Jurkat, Clone E6-1 (cell line): Measurements from ENCODE around the gene CENPB.

Source experiments
- DNase-seq: peaks from one replicate; pipeline ENCODE4 v3.0.0-alpha.2; 2011; ENCODE audit warnings: low read depth, low spot score
- H3K4me3 ChIP-seq: 2 replicates; pipeline ENCODE4 v1.5.1; 2011; ENCODE audit warnings: mild to moderate bottlenecking, low read length, control low read depth, moderate library complexity

The CENPB gene

GRCh38 chr20:3812975-3813847 is 26.7 kb upstream of the CENPB start:
- DNase-seq, result no peak

GRCh38 chr20:3812259-3812681 is 25.7 kb upstream of the CENPB start:
- DNase-seq, result no peak
- H3K4me3 ChIP-seq, result peak overlapping the region; percentile 36; the same call in 1 of the 2 replicates

More at GRCh38 chr20:3812975-3813847, 26.7 kb upstream of the CENPB start:
- H3K4me3 ChIP-seq, result no peak overlapping the region

- peak; percentile 87 for DNase-seq
- peak overlapping the region; percentile 36 for H3K4me3 ChIP-seq
These were observed 25.1 kb upstream of the CENPB start for GRCh38 chr20:3811467-3812258.

- no peak overlapping the region for H3K4me3 ChIP-seq
- DNase-seq, result no peak
These were observed 22.0 kb upstream of the CENPB start for GRCh38 chr20:3808544-3808943.

GRCh38 chr20:3804781-3805180 is 18.2 kb upstream of the CENPB start:
- H3K4me3 ChIP-seq, result no peak overlapping the region
- no peak for DNase-seq

- H3K4me3 ChIP-seq, result no peak overlapping the region
- no peak for DNase-seq
These were observed 17.8 kb upstream of the CENPB start for GRCh38 chr20:3804254-3804751.

- no peak overlapping the region for H3K4me3 ChIP-seq
- DNase-seq, result no peak
These were observed 17.3 kb upstream of the CENPB start for GRCh38 chr20:3803854-3804253.

GRCh38 chr20:3803289-3803688 is 16.7 kb upstream of the CENPB start:
- H3K4me3 ChIP-seq, result no peak overlapping the region
- no peak for DNase-seq

- no peak overlapping the region for H3K4me3 ChIP-seq
- no peak for DNase-seq
These were observed 16.1 kb upstream of the CENPB start for GRCh38 chr20:3802524-3803239.

- H3K4me3 ChIP-seq, result no peak overlapping the region
- no peak for DNase-seq
These were observed 15.3 kb upstream of the CENPB start for GRCh38 chr20:3801846-3802245.

GRCh38 chr20:3801299-3801698 is 14.8 kb upstream of the CENPB start:
- DNase-seq, result no peak

GRCh38 chr20:3800878-3801260 is 14.3 kb upstream of the CENPB start:
- H3K4me3 ChIP-seq, result no peak overlapping the region
- DNase-seq, result no peak

More at GRCh38 chr20:3801299-3801698, 14.8 kb upstream of the CENPB start:
- no peak overlapping the region for H3K4me3 ChIP-seq

- H3K4me3 ChIP-seq, result no peak overlapping the region
- no peak for DNase-seq
These were observed 13.8 kb upstream of the CENPB start for GRCh38 chr20:3800256-3800877.

GRCh38 chr20:3798908-3799248 is 12.3 kb upstream of the CENPB start:
- peak; percentile 80 for DNase-seq
- H3K4me3 ChIP-seq, result no peak overlapping the region

GRCh38 chr20:3798373-3798768 is 11.8 kb upstream of the CENPB start:
- DNase-seq, result no peak
- H3K4me3 ChIP-seq, result no peak overlapping the region

- H3K4me3 ChIP-seq, result peak overlapping the region; percentile 83
- no peak for DNase-seq
These were observed 11.2 kb upstream of the CENPB start for GRCh38 chr20:3797592-3798372.

- DNase-seq, result no peak
- H3K4me3 ChIP-seq, result peak overlapping the region; percentile 83
These were observed 10.6 kb upstream of the CENPB start for GRCh38 chr20:3797226-3797545.

GRCh38 chr20:3796477-3797225 is 10.1 kb upstream of the CENPB start:
- H3K4me3 ChIP-seq, result peak overlapping the region; percentile 83
- DNase-seq, result no peak
